Mammary epithelial cell (primary cell): ENCODE results near the gene POC1B.

ENCODE experiments used
- EZH2 ChIP-seq: IDR thresholded peaks from 2 replicates; pipeline ENCODE4 v1.6.1; 2012; ENCODE audit warnings: low read length, inconsistent platforms, borderline replicate concordance
- TF ChIP-seq, protein P1 (sequence below), 2 donors: IDR thresholded peaks in 1 of 2; conservative IDR thresholded peaks in 1 of 2; 2 replicates each; pipeline ENCODE4 v1.5.1; 2011 to 2012; ENCODE audit warnings: inconsistent platforms in 2 of 2, low read length in 2 of 2, mild to moderate bottlenecking in 2 of 2, control low read depth in 1 of 2, low read depth in 1 of 2; ENCODE audit not compliant: insufficient read depth in 1 of 2; ENCODE audit errors: extremely low read depth in 1 of 2

GRCh38 chr12:89551747-89552146 is 25.9 kb upstream of the POC1B start:
- TF ChIP-seq, protein P1, sequence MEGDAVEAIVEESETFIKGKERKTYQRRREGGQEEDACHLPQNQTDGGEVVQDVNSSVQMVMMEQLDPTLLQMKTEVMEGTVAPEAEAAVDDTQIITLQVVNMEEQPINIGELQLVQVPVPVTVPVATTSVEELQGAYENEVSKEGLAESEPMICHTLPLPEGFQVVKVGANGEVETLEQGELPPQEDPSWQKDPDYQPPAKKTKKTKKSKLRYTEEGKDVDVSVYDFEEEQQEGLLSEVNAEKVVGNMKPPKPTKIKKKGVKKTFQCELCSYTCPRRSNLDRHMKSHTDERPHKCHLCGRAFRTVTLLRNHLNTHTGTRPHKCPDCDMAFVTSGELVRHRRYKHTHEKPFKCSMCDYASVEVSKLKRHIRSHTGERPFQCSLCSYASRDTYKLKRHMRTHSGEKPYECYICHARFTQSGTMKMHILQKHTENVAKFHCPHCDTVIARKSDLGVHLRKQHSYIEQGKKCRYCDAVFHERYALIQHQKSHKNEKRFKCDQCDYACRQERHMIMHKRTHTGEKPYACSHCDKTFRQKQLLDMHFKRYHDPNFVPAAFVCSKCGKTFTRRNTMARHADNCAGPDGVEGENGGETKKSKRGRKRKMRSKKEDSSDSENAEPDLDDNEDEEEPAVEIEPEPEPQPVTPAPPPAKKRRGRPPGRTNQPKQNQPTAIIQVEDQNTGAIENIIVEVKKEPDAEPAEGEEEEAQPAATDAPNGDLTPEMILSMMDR (conservative IDR thresholded peaks at IDR 0.05 in 1 of 2, IDR thresholded peaks at IDR 0.05 in 1 of 2; ENCODE audit: extremely low read depth in 1 of 2, insufficient read depth in 1 of 2, low read depth in 1 of 2, low read length in 2 of 2), result no peak
- TF ChIP-seq EZH2, result no peak
